H9 (cell line): ENCODE results near the gene PSMD6. TPM values are rescaled to one million over a fixed set of nuclear protein-coding genes. Genes with fewer than 3 reads are reported as not detected.

Experiments
- DNase-seq: peaks from one replicate; pipeline ENCODE4 v3.0.0-alpha.2; 2017
- H2AFZ ChIP-seq: one replicate; pipeline ENCODE4 v1.6.1; 2013; ENCODE audit warnings: mild to moderate bottlenecking, low read length, control low read depth, moderate library complexity
- H2AK5ac ChIP-seq: 2 replicates; pipeline ENCODE4 v1.6.1; 2013; ENCODE audit warnings: low read length, control low read depth, mixed read lengths; ENCODE audit not compliant: insufficient read length
- H2BK120ac ChIP-seq: one replicate; pipeline ENCODE4 v1.6.1; 2013; ENCODE audit warnings: low read depth, mild to moderate bottlenecking, low read length, control low read depth, inconsistent platforms; ENCODE audit not compliant: poor library complexity, severe bottlenecking
- H2BK12ac ChIP-seq: 2 replicates; pipeline ENCODE4 v1.6.1; 2013; ENCODE audit warnings: low read length, control low read depth, mixed read lengths, low read depth; ENCODE audit not compliant: insufficient read length
- H2BK15ac ChIP-seq: 2 replicates; pipeline ENCODE4 v1.6.1; 2013; ENCODE audit warnings: low read depth, low read length, control low read depth
- H2BK20ac ChIP-seq: one replicate; pipeline ENCODE4 v1.6.1; 2013; ENCODE audit warnings: low read depth, mild to moderate bottlenecking, low read length, control low read depth, inconsistent platforms; ENCODE audit not compliant: poor library complexity, severe bottlenecking
- H2BK5ac ChIP-seq: 2 replicates; pipeline ENCODE4 v1.6.1; 2013; ENCODE audit warnings: low read length, control low read depth, mixed read lengths; ENCODE audit not compliant: insufficient read length
- H3K14ac ChIP-seq: 2 replicates; pipeline ENCODE4 v1.6.1; 2013; ENCODE audit warnings: low read length, control low read depth; ENCODE audit not compliant: insufficient read depth
- H3K18ac ChIP-seq: 2 replicates; pipeline ENCODE4 v1.6.1; 2013; ENCODE audit warnings: low read depth, mild to moderate bottlenecking, mixed read lengths, low read length, control low read depth; ENCODE audit not compliant: insufficient read length
- H3K23ac ChIP-seq: 2 replicates; pipeline ENCODE4 v1.6.1; 2013; ENCODE audit warnings: low read length, control low read depth, mixed read lengths, low read depth; ENCODE audit not compliant: insufficient read length
- H3K23me2 ChIP-seq: 2 replicates; pipeline ENCODE4 v1.6.1; 2013; ENCODE audit warnings: low read depth, mild to moderate bottlenecking, mixed read lengths, low read length, control low read depth; ENCODE audit not compliant: insufficient read length, poor library complexity, severe bottlenecking
- H3K27ac ChIP-seq: 2 replicates; pipeline ENCODE4 v1.5.1; 2013; ENCODE audit warnings: low read length, control low read depth, mixed read lengths, low read depth; ENCODE audit not compliant: insufficient read length
- H3K27me3 ChIP-seq: 2 replicates; pipeline ENCODE4 v1.6.1; 2013; ENCODE audit warnings: low read length, control low read depth, inconsistent platforms; ENCODE audit not compliant: insufficient read depth
- H3K4ac ChIP-seq: 2 replicates; pipeline ENCODE4 v1.6.1; 2013; ENCODE audit warnings: low read depth, mild to moderate bottlenecking, control low read depth, inconsistent platforms, low read length, moderate library complexity
- H3K4me1 ChIP-seq: 2 replicates; pipeline ENCODE4 v1.6.1; 2013; ENCODE audit warnings: low read length, control low read depth, inconsistent platforms; ENCODE audit not compliant: insufficient read depth
- H3K4me2 ChIP-seq: 2 replicates; pipeline ENCODE4 v1.6.1; 2013; ENCODE audit warnings: low read length, control low read depth, mixed read lengths; ENCODE audit not compliant: insufficient read length, insufficient read depth
- H3K56ac ChIP-seq: 2 replicates; pipeline ENCODE4 v1.6.1; 2013; ENCODE audit warnings: low read depth, mild to moderate bottlenecking, mixed read lengths, low read length, control low read depth; ENCODE audit not compliant: insufficient read length
- H3K79me1 ChIP-seq: 2 replicates; pipeline ENCODE4 v1.6.1; 2013; ENCODE audit warnings: low read depth, mild to moderate bottlenecking, moderate library complexity, low read length, control low read depth, inconsistent platforms; ENCODE audit not compliant: insufficient read depth, poor library complexity, severe bottlenecking
- H3K79me2 ChIP-seq: 2 replicates; pipeline ENCODE4 v1.6.1; 2013; ENCODE audit warnings: low read length, control low read depth, inconsistent platforms; ENCODE audit not compliant: insufficient read depth
- H3K9ac ChIP-seq: 2 replicates; pipeline ENCODE4 v1.6.1; 2013; ENCODE audit warnings: low read length, control low read depth, mixed read lengths; ENCODE audit not compliant: insufficient read length; ENCODE audit errors: extremely low read depth
- H3K9me3 ChIP-seq: one replicate; pipeline ENCODE4 v1.6.1; 2013; ENCODE audit warnings: low read depth, low read length, inconsistent platforms; ENCODE audit not compliant: control insufficient read depth
- H3T11ph ChIP-seq: one replicate; pipeline ENCODE4 v1.6.1; 2013; ENCODE audit warnings: mild to moderate bottlenecking, low read length, control low read depth, inconsistent platforms
- H4K20me1 ChIP-seq: one replicate; pipeline ENCODE4 v1.6.1; 2013; ENCODE audit not compliant: control insufficient read depth, insufficient read length, insufficient read depth
- H4K5ac ChIP-seq: 2 replicates; pipeline ENCODE4 v1.6.1; 2013; ENCODE audit warnings: low read depth, mild to moderate bottlenecking, mixed read lengths, low read length, control low read depth; ENCODE audit not compliant: insufficient read length
- H4K8ac ChIP-seq: replicated peaks from 2 replicates; pipeline ENCODE4 v1.6.1; 2013; ENCODE audit warnings: low read length, control low read depth, mixed read lengths, low read depth; ENCODE audit not compliant: insufficient read length
- H4K91ac ChIP-seq: 2 replicates; pipeline ENCODE4 v1.6.1; 2013; ENCODE audit warnings: low read depth, mild to moderate bottlenecking, moderate library complexity, mixed read lengths, low read length, control low read depth; ENCODE audit not compliant: insufficient read length
- H3K27ac Mint-ChIP-seq, 3 experiments: 2 replicates in 2 of 3; 3 replicates in 1 of 3; pipeline ENCODE4 v1.8.0; 2020 to 2021; ENCODE audit warnings: mixed read lengths in 3 of 3, mild to moderate bottlenecking in 1 of 3, moderate library complexity in 1 of 3
- H3K27me3 Mint-ChIP-seq: 2 replicates; pipeline ENCODE4 v1.8.0; 2021; ENCODE audit warnings: low read depth, mild to moderate bottlenecking, moderate library complexity, mixed read lengths
- H3K36me3 Mint-ChIP-seq, 3 experiments: 2 replicates in 2 of 3; 3 replicates in 1 of 3; pipeline ENCODE4 v1.8.0; 2020 to 2021; ENCODE audit warnings: low read depth in 3 of 3, mixed read lengths in 3 of 3; ENCODE audit not compliant: insufficient read depth in 1 of 3
- H3K4me1 Mint-ChIP-seq, 2 experiments: 2 replicates each; pipeline ENCODE4 v1.8.0; 2020; ENCODE audit warnings: mixed read lengths in 2 of 2
- H3K4me3 Mint-ChIP-seq, 2 experiments: 2 replicates in 1 of 2; 3 replicates in 1 of 2; pipeline ENCODE4 v1.8.0; 2020 to 2021; ENCODE audit warnings: mild to moderate bottlenecking in 2 of 2, mixed read lengths in 2 of 2, moderate library complexity in 1 of 2
- H3K9me3 Mint-ChIP-seq, 2 experiments: 2 replicates in 1 of 2; 3 replicates in 1 of 2; pipeline ENCODE4 v1.8.0; 2020; ENCODE audit warnings: mild to moderate bottlenecking in 2 of 2, mixed read lengths in 2 of 2, moderate library complexity in 1 of 2
- CTCF ChIP-seq: fragments of 200-600 bp; sonication (generic); conservative IDR thresholded peaks from 3 replicates; pipeline ENCODE4 v1.8.0; 2021; ENCODE audit warnings: antibody characterized with exemption, mild to moderate bottlenecking
- WGBS: extraction: QIAGEN DNeasy Blood & Tissue Kit; methylation state at CpG from one replicate; pipeline ENCODE4 v1.1.7; 2013; ENCODE audit warnings: missing lambda C conversion rate, low lambda C conversion rate, mixed read lengths; ENCODE audit not compliant: insufficient read length; ENCODE audit errors: extremely low coverage; 5-methylcytosine and 5-hydroxymethylcytosine counted together
- total RNA-seq: library from RNA; stranded (reverse); gene quantifications from 2 replicates; pipeline ENCODE4 v1.2.1, GENCODE V29; 2021

PSMD6 gene
- total RNA-seq, 1 experiment from 2014 or later = 112 TPM

GRCh38 chr3:64061628-64062027, 38.3 kb upstream of the PSMD6 start:
- peaks cover 8% of the 10 kb centered on the region; the same call in 1 of the 2 replicates for H3K4me1 ChIP-seq
- no peaks in the 10 kb centered on the region for H3K23me2 ChIP-seq
- H3K9me3 ChIP-seq = no peaks in the 10 kb centered on the region
- no peak overlapping the region for H2AK5ac ChIP-seq
- no peak overlapping the region for H2BK12ac ChIP-seq
- H2AFZ ChIP-seq = no peak overlapping the region
- H4K20me1 ChIP-seq = no peaks in the 10 kb centered on the region
- no peaks in the 10 kb centered on the region for H3K79me1 ChIP-seq
- no peak overlapping the region for H3K18ac ChIP-seq
- 0 out of 2 replicates have a peak, but pooled peaks cover 3% of the 10 kb centered on the region for H3K27me3 ChIP-seq
- H3K9ac ChIP-seq = no peak overlapping the region
- H2BK5ac ChIP-seq = no peak overlapping the region
- no peak overlapping the region for H2BK15ac ChIP-seq
- H3K56ac ChIP-seq = no peak overlapping the region
- Mint-ChIP-seq H3K4me3 (no peak overlapping the region), H3K4me1 (peaks cover 33 to 38% of the 10 kb centered on the region in 2 experiments), H3K27ac (no peak overlapping the region), H3K27me3 (peaks cover 16% of the 10 kb centered on the region), H3K9me3 (no peaks in the 10 kb centered on the region; a peak in 1 of 5 replicates), H3K36me3 (no peaks in the 10 kb centered on the region)
- H3K4me2 ChIP-seq = no peak overlapping the region
- no peak overlapping the region for H2BK20ac ChIP-seq
- no peak overlapping the region for H3K23ac ChIP-seq
- H3K79me2 ChIP-seq = no peaks in the 10 kb centered on the region
- no peak overlapping the region for H2BK120ac ChIP-seq
- H3K27ac ChIP-seq = no peak overlapping the region
- DNase-seq = no peak
- no peak overlapping the region for H4K8ac ChIP-seq
- no peak overlapping the region for H3K14ac ChIP-seq
- no peak for TF ChIP-seq CTCF
- no CpG with 5 or more reads among the region's 5 CpGs for WGBS
- H3T11ph ChIP-seq = no peak overlapping the region
- no peak overlapping the region for H4K91ac ChIP-seq
- H3K4ac ChIP-seq = no peak overlapping the region
- no peak overlapping the region for H4K5ac ChIP-seq
